ENCODE data around the gene CDK12. TPM values are rescaled to one million over a fixed set of nuclear protein-coding genes. Genes with fewer than 3 reads are reported as not detected.

CDK12 gene
- total and polyA plus RNA-seq, 10 of the 15 experiments (the other 5 are each of a cell fraction or from before 2014, with no cell fraction given): 3.2 to 55.1 (median 31.9) TPM

- in situ Hi-C loops (cut with MboI): no loop called here
- Histone ChIP-seq H3K4me3 (no peak overlapping the region), H3K4me1 (ENCODE audit: control insufficient read depth, insufficient read depth, low read length) (no peaks in the 10 kb centered on the region), H3K79me2 (ENCODE audit: control insufficient read depth, insufficient read depth, low read length) (no peaks in the 10 kb centered on the region), H3K9ac (ENCODE audit: control insufficient read depth, insufficient read depth, low read length) (no peak overlapping the region), H3K9me3 (replicated peaks; ENCODE audit: control insufficient read depth, insufficient read depth, low read length) (no peaks in the 10 kb centered on the region; the same call in 2 of the 3 replicates), H3K27ac (ENCODE audit: control insufficient read depth, insufficient read depth) (no peak overlapping the region), H3K27me3 (replicated peaks in 1 of 2; ENCODE audit: control insufficient read depth in 2 of 2, insufficient read depth in 2 of 2, low read length in 1 of 2) (no peaks in the 10 kb centered on the region), H3K36me3 (ENCODE audit: control insufficient read depth in 2 of 2, insufficient read depth in 2 of 2, low read length in 1 of 2) (peaks cover 0 to 3% of the 10 kb centered on the region in 2 experiments; a peak in 1 of 4 replicates), H2AFZ (ENCODE audit: control insufficient read depth, low read depth, low read length) (no peak overlapping the region), H4K20me1 (ENCODE audit: control insufficient read depth, insufficient read depth) (no peaks in the 10 kb centered on the region), H3K4me2 (ENCODE audit: control insufficient read depth, insufficient read depth) (no peak overlapping the region)
- no TSS peak for BruUV-seq (replicated peaks)
- ChIA-PET RAD21 (ENCODE audit: unreplicated experiment) (no interaction called here), CTCF (no interaction called here), POLR2A (no interaction called here), SMC1A (ENCODE audit: uncharacterized antibody, unreplicated experiment) (no interaction called here)
- DNase-seq (ENCODE audit: low read depth, low spot score): no peak
- intact Hi-C loops (cut with micrococcal nuclease; ENCODE audit: unreplicated experiment): no loop called here
- 100% methylated on average over 9 of the region's 9 CpGs for WGBS (ENCODE audit: insufficient coverage, insufficient replicate concordance, low lambda C conversion rate, missing lambda C conversion rate)
- ATAC-seq: no peak
- FAIRE-seq: no peak
- TF ChIP-seq CHD2 (IDR thresholded peaks at IDR 0.05; ENCODE audit: borderline replicate concordance, low read depth, low read length) (no peak), POU2F2 (IDR thresholded peaks at IDR 0.05; ENCODE audit: borderline replicate concordance, low read depth, low read length) (no peak), IRF4 (IDR thresholded peaks at IDR 0.05; ENCODE audit: low read depth, low read length) (no peak), TCF3 (IDR thresholded peaks at IDR 0.05; ENCODE audit: borderline replicate concordance, insufficient read depth, low read depth, low read length) (no peak), BCL11A (IDR thresholded peaks at IDR 0.05; ENCODE audit: low read depth, low read length) (no peak), JUND (IDR thresholded peaks at IDR 0.05; ENCODE audit: low read depth, low read length) (no peak), SMARCA5 (IDR thresholded peaks at IDR 0.05) (no peak), BMI1 (IDR thresholded peaks at IDR 0.05; ENCODE audit: borderline replicate concordance) (no peak), DPF2 (IDR thresholded peaks at IDR 0.05) (no peak), CHD4 (IDR thresholded peaks at IDR 0.05) (no peak), ASH2L (IDR thresholded peaks at IDR 0.05; ENCODE audit: borderline replicate concordance, low read depth) (no peak), TBL1XR1 (IDR thresholded peaks at IDR 0.05; ENCODE audit: low read depth, low read length) (no peak), PAX8 (IDR thresholded peaks at IDR 0.05) (no peak), EP300 (IDR thresholded peaks at IDR 0.05; ENCODE audit: borderline replicate concordance in 1 of 2, control insufficient read depth in 1 of 2, low read depth in 2 of 2, low read length in 2 of 2) (no peak), FOXM1 (IDR thresholded peaks at IDR 0.05; ENCODE audit: low read depth, low read length) (no peak)
These were observed 107.4 kb downstream of the CDK12 start for GRCh38 chr17:39568702-39569101.

Measured in GM12878 (cell line).